VCaP (cell line): ENCODE data around the gene HAO2.
"Not testable (repeated sequence)": the region's sequence is repeated elsewhere in the genome, so short reads cannot be mapped to it uniquely, and the experiment has no call there.

Experiments used
- H3K27ac ChIP-seq: fragments of 450-650 bp; 2 replicates; pipeline ENCODE4 v1.5.1; 2017
- TF ChIP-seq, protein P1 (sequence below): fragments of 450-650 bp; conservative IDR thresholded peaks from 2 replicates; pipeline ENCODE4 v1.5.1; 2017; ENCODE audit warnings: mild to moderate bottlenecking, moderate library complexity

HAO2 gene

GRCh38 chr1:119333163-119333896 lies 35.3 kb upstream of the HAO2 start:
- TF ChIP-seq, protein P1, sequence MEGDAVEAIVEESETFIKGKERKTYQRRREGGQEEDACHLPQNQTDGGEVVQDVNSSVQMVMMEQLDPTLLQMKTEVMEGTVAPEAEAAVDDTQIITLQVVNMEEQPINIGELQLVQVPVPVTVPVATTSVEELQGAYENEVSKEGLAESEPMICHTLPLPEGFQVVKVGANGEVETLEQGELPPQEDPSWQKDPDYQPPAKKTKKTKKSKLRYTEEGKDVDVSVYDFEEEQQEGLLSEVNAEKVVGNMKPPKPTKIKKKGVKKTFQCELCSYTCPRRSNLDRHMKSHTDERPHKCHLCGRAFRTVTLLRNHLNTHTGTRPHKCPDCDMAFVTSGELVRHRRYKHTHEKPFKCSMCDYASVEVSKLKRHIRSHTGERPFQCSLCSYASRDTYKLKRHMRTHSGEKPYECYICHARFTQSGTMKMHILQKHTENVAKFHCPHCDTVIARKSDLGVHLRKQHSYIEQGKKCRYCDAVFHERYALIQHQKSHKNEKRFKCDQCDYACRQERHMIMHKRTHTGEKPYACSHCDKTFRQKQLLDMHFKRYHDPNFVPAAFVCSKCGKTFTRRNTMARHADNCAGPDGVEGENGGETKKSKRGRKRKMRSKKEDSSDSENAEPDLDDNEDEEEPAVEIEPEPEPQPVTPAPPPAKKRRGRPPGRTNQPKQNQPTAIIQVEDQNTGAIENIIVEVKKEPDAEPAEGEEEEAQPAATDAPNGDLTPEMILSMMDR, result no peak
- H3K27ac ChIP-seq, result no peak overlapping the region

DNA sequence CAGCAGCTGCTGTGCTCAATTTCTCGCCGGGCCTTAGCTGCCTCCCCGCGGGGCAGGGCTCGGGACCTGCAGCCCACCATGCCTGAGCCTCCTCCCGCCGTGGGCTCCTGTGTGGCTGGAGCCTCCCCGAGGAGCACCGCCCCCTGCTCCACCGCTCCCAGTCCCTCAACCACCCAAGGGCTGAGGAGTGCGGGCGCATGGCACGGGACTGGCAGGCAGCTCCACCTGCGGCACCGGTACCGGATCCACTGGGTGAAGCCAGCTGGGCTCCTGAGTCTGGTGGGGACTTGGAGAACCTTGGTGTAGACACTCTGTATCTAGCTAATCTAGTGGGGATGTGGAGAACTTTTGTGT lies 34.7 kb upstream of the HAO2 start:
- H3K27ac ChIP-seq, result not testable (repeated sequence)

- TF ChIP-seq, protein P1, result no peak
- H3K27ac ChIP-seq, result no peak overlapping the region
Measured at GRCh38 chr1:119336848-119337247, 31.7 kb upstream of the HAO2 start.

- no peak overlapping the region for H3K27ac ChIP-seq
- TF ChIP-seq, protein P1, result no peak
Measured at GRCh38 chr1:119338004-119338403, 30.6 kb upstream of the HAO2 start.

GRCh38 chr1:119338757-119339156 lies 29.8 kb upstream of the HAO2 start:
- TF ChIP-seq, protein P1, result no peak
- no peak overlapping the region for H3K27ac ChIP-seq

DNA sequence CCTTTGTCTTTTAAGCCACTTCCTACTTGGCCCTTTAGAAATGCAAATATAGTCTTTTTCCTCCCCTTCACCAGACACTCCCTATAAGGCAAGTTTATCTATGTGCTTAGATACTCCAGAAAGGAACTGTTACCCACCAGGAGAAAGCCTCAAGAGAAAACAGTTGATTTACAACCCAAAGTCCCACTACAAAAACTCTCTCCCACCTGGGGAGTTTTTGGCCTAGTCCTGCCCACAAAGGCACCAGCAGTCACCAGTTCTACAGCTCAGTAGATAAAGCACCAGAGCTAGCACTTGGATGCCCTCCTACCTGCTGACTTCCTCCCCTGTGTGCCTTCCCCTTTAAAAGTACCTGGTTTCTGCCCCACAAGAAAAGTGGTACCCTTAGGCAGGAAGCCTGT lies 27.7 kb upstream of the HAO2 start:
- H3K27ac ChIP-seq, result peak overlapping the region; percentile 50
- TF ChIP-seq, protein P1, result no peak

DNA sequence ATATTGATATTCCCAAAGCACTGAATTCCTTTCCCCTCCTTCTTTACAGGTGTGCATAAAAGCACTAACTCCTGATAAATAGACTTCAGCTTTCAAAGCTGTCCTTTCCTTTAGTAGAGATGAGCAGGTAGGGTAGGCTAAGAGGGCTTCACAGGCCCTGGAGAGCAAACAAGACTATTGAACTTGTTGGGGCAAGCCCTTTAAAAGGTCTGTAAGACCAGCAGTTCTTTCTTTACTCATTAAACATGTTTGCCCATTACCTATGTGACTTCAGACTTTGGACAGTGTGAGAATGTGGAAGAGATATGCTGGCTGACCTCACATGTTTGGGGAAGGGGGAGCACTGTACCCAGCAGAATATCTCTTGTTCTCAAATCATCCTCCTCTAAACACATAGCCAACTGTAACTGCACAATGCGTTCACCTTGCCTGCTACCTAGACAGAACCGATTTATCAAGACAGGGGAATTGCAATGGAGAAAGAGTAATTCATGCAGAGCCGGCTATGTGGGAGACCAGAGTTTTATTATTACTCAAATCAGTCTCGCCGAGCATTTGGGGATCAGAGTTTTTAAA lies 27.1 kb upstream of the HAO2 start:
- peak overlapping the region; percentile 50 for H3K27ac ChIP-seq
- TF ChIP-seq, protein P1, result no peak

DNA sequence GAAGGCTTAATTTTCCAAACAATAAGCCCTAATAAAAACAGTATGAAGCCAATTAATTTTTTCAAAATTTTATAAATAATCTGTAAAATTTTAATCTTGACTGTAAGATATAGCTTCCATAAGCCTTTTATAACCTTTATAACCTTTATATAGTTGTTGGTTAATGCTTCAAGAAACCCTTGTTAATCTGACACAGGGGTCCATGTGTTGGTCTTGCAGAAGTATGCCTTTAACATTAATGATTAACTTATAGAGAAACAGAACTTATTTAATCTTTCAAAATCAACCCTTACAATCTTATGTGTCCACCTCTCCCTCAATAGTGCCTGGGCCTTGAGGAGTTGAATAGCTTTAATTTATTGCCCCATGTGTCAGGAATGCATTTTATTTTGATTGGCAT lies 23.2 kb upstream of the HAO2 start:
- no peak overlapping the region for H3K27ac ChIP-seq
- TF ChIP-seq, protein P1, result no peak
